ENCODE data around the gene TIA1. TPM values are rescaled to one million over a fixed set of nuclear protein-coding genes. Genes with fewer than 3 reads are reported as not detected.
A peak's percentile ranks its signal among the peaks of the same experiment; 100 is the strongest.
"Not testable (repeated sequence)": the region's sequence is repeated elsewhere in the genome, so short reads cannot be mapped to it uniquely, and the experiment has no call there.

TIA1 gene
- total RNA-seq, 1 experiment from 2014 or later: 47.2 TPM

DNA sequence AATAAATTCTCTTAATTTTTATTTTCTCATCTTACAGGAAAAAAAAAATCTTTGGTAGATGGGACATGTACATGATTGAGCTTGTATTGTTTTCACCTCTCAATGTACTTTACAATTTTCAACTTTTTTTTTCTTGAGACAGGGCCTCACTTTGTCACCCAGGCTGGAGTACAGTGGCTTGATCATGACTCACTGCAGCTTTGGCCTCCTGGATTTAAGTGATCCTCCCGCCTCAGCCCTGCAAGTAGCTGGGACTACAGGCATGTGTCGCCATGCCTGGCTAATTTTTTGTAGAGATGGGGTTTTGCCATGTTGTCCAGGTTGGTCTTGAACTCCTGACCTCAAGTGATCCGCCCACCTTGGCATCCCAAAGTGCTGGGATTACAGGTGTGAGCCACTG lies 25.1 kb downstream of the TIA1 start:
- not testable (repeated sequence) for DNase-seq (ENCODE audit: low spot score)

DNA sequence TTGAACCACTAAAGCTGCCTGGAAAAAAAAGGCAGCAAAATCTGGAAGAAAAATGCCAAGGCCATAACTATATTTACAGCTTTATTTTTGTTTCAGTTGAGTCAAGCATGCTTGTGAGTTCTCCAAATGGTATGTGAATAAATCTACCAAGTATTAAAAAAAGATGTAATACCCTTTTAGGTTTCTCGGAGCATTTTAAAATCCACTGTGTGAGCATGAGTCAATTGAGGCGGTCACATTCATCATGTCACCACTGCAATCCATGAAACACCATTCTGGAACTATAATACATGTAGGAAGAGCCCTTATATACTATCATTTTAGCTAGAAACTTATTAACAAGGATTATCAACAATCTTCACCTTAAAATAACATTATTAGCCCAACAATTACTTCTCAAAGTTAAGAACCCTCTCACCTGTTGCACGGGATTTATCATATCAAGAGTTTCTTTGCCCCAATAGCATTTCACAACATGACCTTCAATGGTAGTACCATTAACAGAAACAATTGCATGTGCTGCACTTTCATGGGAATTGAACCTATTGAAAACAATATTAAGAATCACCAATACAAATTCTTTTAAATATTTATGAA lies 33.4 kb downstream of the TIA1 start:
- DNase-seq (ENCODE audit: low spot score): no peak

DNA sequence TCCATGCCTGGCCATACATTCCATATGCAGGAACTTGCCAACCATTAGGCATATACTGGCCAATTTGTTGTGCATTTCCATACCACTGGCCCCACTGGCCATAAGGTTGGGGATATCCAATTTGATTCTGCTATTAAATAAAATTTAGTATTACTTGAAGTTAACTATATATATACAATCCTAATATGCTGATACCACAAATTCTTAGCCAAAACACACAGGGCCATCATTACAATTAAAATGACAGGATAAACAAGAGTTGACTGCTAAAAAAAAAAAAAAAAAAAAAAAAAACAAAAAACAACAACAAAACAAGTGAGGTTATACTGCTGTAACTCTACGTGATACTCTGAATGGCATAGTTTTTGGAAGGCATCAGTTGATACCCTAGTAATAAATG lies 34.1 kb downstream of the TIA1 start:
- no peak for DNase-seq (ENCODE audit: low spot score)

DNA sequence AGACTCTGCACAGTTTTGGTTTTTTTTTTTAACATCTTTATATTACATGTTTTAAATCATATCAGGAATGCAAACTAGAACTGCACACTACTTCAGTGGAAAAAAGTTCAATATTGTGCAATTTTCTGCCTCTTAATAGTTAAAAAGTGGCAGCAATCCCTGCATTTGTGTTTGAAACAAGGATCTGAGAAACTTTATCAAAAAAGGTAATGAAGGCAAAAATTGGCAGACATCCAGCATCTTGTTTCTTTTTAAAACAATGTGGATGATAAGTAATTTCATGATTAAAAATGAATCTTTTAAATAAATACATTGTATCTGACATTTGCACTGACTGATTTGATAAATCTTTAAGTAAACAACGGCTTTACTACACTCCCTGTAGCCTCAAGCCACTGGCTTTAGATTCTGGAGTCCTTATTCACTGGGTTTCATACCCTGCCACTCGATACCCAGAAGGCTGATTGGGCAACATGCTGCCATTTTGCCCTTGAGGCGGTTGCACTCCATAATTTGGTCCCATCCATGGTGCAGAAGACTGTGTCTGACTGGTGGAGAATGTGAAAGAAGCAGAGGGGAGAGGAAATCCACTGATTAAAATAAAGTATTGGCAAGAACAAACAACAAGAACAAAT lies 36.0 kb downstream of the TIA1 start:
- DNase-seq (ENCODE audit: low spot score): no peak

DNA sequence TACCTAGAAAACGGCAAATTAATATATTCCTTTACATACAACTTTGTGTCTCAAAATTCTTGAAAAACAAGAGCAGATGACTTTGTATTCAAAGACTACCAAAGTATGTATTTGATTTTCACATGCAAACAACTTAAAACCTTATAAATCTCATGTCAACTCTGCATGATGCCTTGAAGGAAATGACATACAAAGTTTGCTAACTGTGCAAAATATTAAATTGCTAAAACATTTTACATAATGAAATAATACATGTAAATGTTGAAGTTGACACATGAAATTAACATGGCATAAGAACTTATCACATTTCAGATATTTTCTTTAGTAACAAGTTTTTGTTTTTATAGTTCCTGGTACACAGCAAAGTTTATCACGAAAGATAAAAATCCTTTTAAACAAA lies 36.8 kb downstream of the TIA1 start:
- DNase-seq (ENCODE audit: low spot score): no peak

DNA sequence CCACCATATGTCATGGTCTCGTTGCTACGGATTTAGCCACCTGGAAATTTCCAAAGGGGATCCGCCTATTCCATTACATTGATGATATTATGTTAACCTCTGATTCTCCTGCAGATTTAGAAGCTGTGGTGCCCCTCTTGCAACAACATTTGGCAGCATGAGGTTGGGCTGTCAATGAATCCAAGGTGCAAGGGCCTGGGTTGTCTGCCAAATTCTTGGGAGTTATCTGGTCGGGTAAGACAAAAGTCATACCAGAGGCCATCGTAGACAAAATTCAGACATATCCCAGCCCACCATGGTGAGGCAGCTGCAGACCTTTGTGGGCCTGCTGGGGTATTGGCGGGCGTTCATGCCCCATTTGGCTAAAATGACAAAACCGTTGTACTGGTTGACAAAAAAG lies 44.0 kb downstream of the TIA1 start:
- DNase-seq (ENCODE audit: low spot score): no peak

DNA sequence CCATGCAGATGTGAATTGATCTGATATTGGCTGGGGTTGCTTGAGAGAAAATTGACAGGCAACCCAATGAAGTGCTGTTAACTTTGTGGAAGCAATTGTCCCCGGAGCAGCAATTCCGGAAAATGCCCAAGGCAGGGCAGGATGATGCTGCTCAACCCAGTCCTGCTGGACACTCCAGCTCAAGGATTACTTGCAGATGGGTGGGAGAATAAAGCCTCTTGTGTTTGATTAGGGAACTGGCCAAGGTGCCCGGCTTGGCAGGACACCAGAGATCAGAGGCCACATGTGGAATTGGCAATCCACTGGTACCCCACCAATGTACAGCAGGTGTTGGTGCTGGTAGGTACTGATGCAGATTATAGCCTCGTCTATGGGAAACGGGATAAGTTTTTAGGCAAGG lies 45.3 kb downstream of the TIA1 start:
- no peak for DNase-seq (ENCODE audit: low spot score)

DNA sequence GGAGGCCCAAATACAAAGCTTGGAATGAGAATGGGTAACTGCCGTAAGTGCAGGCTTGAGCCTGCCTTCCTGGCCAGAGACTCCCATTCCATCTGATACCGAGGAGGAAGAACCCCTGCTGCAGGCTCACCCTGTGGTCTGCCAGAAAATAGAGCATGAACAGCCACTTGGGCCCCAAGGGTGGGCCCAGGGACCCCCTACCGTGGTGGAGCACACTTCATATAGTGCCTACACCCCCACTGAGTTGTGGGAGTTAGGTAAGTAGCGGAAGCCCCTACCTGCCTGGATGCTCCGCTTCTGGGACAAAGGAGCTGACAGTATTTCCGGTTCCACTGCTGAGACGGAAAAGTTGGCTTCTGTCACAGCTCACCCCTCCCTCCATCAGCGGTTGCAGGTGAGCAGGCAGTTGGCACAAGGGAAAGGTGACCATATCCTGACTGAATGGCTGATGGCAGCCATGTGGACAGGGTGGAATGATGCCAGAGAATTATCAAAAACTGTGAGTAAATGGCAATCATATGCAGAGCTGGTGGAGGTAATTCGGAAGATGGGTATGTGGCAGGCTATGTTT lies 46.1 kb downstream of the TIA1 start:
- no peak for DNase-seq (ENCODE audit: low spot score)

DNA sequence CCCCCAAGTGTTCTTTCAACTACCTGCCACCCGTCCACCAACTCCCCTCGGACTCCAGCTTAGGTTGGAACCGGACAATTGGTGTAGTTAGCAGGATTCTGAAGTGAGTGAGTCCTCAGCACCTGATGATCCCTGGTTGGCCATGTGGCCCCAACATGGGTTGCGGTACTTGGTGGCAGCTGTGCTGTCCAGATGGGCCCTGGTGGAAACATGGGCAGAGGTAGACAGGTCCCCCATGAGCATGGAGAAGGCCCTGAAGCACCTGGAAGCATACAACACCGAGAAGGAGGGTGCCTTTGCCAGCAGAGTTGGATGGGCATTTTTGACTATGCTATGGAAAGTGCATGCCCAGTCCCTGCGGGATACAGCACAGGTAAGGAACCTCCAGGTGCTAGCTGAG lies 46.6 kb downstream of the TIA1 start:
- no peak for DNase-seq (ENCODE audit: low spot score)

DNA sequence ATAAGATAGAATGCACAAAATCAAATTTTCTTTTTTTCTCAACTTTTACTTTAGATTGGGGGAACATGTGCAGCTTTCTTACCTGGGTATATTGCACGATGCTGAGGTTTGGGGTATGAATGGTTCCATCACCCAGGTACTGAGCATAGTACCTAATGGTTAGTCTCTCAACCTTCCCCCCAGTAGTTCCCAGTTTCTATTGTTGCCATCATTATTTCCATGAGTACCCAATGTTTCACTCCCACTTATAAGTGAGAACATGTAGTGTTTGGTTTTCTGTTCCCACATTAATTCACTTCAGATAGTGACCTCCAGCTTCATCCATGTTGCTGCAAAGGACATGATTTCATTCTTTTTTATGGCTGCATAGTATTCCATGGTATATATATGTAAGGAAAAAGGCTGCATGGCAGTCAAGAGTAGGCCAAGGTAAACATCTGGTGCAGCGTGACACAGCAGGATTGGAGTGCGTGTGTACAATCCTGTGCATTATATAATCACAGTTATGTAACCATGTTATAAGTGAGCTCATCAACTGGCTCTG lies 47.1 kb downstream of the TIA1 start:
- DNase-seq (ENCODE audit: low spot score): no peak

DNA sequence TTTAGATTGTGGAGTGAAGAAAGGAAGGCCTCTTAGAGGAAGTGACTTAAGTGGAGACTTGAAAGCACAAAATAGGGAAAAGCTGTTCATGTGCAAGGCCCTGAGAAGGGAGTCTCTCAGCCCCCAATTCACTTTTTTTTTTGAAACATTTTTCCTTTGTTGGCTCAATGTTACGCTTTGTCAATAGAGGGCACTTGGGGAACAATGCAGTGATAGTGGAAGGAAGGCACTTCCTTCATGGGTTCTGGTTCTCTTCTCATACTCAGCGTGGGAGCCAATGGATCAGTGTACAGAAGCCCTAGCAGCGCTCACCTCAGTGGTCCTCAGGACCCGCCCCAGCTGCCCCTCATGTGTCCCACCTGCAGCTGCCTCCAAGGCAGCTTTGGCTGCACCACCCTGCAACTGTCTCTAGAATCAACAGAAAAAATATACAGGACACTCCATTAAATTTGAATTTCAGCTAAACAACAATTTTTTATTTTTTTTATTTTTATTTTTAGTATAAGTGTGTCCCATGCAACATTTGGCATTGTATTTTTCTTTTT lies 49.0 kb downstream of the TIA1 start:
- DNase-seq (ENCODE audit: low spot score): no peak

DNA sequence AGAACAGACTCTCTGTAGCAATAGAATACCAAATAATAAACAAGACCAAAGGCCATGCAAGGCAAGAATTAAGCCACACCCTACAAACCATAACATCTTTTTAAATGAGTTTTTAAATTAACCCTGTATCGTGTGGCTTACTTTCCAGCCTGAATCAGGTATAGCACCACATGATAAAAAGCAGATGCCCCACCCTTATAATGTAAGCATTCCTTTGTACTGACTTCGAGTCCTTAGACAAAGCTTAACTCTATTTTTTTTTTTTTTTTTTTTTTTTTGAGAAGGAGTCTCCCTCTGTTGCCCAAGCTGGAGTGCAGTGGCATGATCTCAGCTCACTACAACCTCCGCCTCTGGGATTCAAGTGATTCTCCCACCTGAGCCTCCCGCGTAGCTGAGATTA lies 55.9 kb downstream of the TIA1 start:
- DNase-seq (ENCODE audit: low spot score): no peak

DNA sequence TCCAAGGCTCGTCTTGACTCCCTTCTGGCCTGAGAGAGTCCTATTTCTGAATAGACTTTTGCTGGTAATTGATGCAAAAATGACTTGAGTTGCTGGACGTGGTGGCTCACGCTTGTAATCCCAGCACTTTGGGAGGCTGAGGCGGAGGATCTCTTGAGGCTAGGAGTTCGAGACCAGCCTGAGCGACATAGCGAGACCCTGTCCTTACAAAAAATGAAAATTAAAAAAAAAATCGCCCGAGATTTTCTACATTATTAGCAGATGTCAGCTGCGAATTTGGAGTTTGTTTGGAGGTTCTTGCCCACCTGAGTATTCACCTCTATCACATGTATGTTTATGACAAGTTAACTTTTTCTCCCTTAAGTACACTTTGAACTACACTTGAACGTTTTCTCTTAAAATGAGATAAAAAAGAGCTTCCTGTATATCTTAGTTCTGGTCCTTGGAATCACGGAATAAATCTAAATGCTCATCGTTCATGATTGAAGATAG lies 57.1 kb downstream of the TIA1 start:
- no peak for DNase-seq (ENCODE audit: low spot score)

DNA sequence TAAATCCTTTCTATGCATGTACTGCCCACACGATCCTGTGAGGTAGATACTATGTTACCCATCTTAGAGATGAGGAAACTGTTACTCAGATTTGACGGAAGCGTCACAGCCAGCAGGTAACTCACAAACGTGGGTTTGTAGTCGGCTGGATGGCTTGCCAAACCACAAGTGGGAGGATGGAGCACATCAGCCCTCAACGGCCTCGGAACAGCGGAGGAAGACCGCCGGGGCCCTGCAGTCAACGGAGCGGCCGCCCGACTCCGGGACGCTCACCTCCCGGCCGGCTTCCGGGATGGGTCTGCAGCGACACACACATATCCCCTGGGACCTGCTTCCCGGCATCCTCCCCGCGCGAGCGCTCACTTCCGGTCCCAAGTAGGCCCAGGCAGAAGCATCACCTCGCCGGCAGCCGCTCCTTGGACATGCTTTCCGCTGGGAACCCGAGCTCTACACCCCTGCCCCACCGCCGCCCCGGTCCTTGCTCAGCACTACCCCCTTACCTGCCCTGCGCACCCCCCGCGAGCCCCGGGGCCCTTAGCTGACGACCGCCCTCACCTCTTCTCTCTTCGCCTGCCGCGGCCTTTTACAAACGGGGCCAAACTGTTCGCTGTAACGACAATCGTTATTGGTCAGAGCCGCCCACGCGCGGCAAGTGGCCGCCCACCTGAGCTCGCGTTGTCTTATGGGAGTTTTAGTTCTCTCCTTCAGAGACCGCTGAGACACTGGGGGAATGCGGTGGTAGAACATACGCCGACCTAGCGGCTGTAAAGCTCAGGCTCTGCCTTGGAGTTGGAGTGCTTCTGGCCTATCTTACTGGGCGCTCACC lies 57.8 kb downstream of the TIA1 start, which contains the start of gene C2orf42:
Gene C2orf42 (minus strand): TSS at position 602 of the 826 bp plus-strand sequence. CDS start 9,034 bp downstream, outside the sequence.
- peak; percentile 96 for DNase-seq (ENCODE audit: low spot score)

DNA sequence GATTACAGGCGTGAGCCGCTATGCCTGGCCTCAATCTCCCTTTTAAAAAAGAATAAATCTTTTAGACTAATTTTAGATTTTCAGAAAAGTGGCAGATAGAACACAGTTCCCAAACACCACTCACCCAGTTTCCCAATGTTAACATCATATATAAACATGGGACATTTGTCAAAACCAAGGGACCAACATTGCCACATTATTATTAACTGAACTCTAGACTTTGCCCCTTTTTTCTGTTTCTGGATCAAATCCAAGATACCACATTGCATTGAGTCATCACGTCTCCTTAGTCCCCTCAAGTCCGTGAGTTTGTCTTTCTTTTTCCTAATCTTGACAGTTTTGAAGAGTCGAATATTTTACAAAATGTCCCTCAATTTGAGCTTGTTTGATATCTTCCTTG lies 60.0 kb downstream of the TIA1 start:
- DNase-seq (ENCODE audit: low spot score): no peak

DNA sequence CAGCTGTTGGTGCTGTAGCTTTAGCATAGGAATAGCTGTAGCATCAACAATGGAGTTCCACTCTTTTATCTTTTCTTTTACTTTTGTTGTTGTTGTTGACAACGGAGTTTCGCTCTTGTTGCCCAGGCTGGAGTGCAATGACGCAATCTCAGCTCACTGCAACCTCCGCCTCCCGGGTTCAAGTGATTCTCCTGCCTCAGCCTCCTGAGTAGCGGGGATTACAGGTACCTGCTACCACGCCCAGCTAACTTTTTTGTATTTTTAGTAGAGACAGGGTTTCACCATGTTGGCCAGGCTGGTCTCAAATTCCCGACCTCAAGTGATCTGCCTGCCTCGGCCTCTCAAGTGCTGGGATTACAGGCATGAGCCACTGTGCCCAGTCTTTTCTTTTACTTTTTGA lies 61.3 kb downstream of the TIA1 start:
- not testable (repeated sequence) for DNase-seq (ENCODE audit: low spot score)

DNA sequence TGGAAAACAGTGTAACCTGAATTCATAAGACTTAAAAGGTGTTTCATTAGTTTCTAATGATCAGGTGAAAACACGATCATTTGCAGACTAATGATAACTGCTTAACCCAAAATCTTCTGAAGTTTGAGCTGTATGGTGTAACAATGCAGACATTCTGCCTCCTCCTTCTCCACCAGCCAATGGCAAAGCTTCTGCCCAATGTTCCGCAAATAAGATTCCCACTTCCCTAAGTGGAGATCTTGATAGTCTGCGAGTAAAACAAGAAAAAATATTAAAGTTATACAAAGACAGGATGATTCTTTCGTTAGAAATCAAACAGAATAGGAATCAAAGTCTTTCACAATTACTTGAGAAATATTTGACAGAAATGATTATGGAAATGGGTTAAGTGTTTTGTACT lies 65.7 kb downstream of the TIA1 start:
- DNase-seq (ENCODE audit: low spot score): no peak

DNA sequence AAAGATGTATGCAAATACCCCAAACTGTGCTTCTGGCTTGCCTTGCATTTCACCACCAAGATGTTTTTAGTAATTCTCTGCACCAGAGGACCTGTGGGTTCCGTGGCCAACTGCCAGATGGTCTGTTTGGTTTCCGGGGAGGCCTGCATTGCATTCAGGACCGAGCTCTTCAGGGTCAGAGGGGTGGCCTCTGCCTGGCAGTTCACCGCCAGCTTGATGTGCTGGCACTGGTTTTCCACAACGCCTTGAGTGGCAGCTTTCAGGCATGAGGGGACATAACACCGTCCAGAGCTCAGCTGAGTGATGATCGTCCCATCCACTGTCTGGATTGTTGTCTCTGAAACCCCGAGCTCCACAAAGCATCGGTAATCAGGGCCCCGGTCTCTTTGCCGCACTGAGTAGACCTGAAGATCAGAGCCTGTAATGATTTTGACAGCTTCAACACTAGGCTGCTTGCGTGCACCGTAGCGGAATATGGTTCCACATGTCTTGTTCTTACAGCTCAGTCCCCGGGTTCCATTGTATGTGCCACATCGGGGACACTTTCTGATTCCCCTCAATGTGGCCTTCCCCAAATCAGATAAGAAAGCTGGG lies 67.0 kb downstream of the TIA1 start:
- no peak for DNase-seq (ENCODE audit: low spot score)

DNA sequence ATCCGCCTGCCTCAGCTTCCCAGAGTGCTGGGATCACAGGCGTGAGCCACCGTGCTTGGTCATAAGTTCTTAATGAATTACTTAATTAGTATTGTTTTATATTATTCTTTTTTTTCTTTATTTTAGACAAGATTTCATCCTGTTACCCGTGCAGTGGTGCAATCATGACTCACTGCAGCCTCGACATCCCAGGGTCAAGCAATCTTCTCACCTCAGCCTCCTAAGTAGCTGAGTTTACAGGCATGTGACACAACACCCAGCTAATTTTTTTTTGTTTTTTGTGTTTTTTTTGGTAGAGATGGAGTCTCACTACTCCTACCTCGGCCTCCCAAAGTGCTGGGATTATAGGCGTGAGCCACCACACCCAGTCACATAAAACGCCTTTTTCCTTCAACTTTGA lies 74.9 kb downstream of the TIA1 start:
- DNase-seq (ENCODE audit: low spot score): no peak

DNA sequence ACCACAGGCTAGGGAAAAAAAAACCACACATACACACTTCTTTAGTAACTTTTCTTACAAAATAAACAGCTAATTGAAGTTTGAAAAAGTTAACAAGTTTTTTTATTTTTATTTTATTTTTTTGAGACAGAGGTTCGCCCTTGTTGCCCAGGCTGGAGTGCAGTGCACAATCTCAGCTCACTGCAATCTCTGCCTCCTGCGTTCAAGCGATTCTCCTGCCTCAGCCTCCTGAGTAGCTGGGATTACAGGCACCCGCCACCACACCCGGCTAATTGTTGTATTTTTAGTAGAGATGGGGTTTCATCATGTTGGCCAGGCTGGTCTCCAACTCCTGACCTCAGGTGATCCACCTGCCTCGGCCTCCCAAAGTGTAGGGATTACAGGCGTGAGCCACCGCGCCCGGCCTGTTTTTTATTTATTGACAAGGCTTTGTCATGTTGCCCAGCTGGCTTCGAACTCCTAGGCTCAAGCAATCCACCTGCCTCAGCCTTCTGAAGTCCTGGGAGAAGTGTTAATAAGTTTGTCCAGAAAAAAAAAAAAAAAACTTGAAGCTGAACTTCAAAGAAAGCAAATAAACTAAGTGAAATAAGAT lies 78.7 kb downstream of the TIA1 start:
- DNase-seq (ENCODE audit: low spot score): not testable (repeated sequence)

DNA sequence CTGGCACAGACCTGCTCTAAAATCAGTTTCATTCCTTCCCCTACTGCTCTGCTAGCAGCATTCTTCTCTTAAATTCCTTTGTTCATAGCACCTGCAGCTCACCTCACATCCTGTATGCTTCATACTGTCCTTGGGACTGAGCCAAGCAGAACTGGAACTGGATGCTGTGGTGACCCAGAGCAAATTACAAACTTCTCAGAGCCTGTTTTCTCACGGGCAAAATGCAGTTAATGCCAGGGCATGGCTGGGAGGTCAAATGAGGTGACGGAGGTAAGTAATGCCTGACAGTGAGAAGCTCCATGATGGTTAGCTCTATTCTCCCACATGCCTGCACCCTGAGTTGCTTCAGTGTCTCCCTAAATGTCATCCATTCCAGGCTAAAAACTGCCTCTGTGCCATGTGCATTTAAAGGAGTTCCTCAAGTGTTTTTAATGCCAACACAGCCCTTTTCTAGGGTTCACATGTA lies 87.3 kb downstream of the TIA1 start:
- no peak for DNase-seq (ENCODE audit: low spot score)
